AML-193 (cell line): ENCODE data around the gene LRP1B.

Experiments
- DNase-seq, 2 experiments: peaks; one replicate each; lab custom pipeline; 2025; lab: John Stamatoyannopoulos, UW

Gene LRP1B

GRCh38 chr2:141676139-141676538, 454.7 kb downstream of the LRP1B start:
- DNase-seq: no peak

GRCh38 chr2:141666191-141666590, 464.6 kb downstream of the LRP1B start:
- no peak for DNase-seq

GRCh38 chr2:141660232-141660631, 470.6 kb downstream of the LRP1B start:
- no peak for DNase-seq

GRCh38 chr2:141654311-141654710, 476.5 kb downstream of the LRP1B start:
- no peak for DNase-seq

- DNase-seq: no peak
Observed at GRCh38 chr2:141653184-141653583, 477.6 kb downstream of the LRP1B start.

- DNase-seq: no peak
Observed at GRCh38 chr2:141652308-141652707, 478.5 kb downstream of the LRP1B start.

GRCh38 chr2:141647353-141647752, 483.5 kb downstream of the LRP1B start:
- no peak for DNase-seq

- no peak for DNase-seq
Observed at GRCh38 chr2:141641462-141641861, 489.4 kb downstream of the LRP1B start.

GRCh38 chr2:141639809-141640208, 491.0 kb downstream of the LRP1B start:
- no peak for DNase-seq

- DNase-seq: no peak
Observed at GRCh38 chr2:141633132-141633531, 497.7 kb downstream of the LRP1B start.

- DNase-seq: no peak
Observed at GRCh38 chr2:141630407-141630930, 500.3 kb downstream of the LRP1B start.

- DNase-seq: no peak
Observed at GRCh38 chr2:141620372-141620771, 510.4 kb downstream of the LRP1B start.

GRCh38 chr2:141618457-141618856, 512.4 kb downstream of the LRP1B start:
- no peak for DNase-seq

GRCh38 chr2:141611981-141612380, 518.8 kb downstream of the LRP1B start:
- no peak for DNase-seq

GRCh38 chr2:141611176-141611571, 519.6 kb downstream of the LRP1B start:
- no peak for DNase-seq

GRCh38 chr2:141610564-141611175, 520.1 kb downstream of the LRP1B start:
- no peak for DNase-seq

- DNase-seq: no peak
Observed at GRCh38 chr2:141605163-141605562, 525.7 kb downstream of the LRP1B start.

GRCh38 chr2:141601511-141602152, 529.2 kb downstream of the LRP1B start:
- DNase-seq: no peak

- DNase-seq: no peak
Observed at GRCh38 chr2:141599721-141600120, 531.1 kb downstream of the LRP1B start.

- DNase-seq: no peak
Observed at GRCh38 chr2:141598982-141599381, 531.8 kb downstream of the LRP1B start.

GRCh38 chr2:141595316-141595920, 535.4 kb downstream of the LRP1B start:
- DNase-seq: no peak

GRCh38 chr2:141591787-141592186, 539.0 kb downstream of the LRP1B start:
- DNase-seq: no peak

- no peak for DNase-seq
Observed at GRCh38 chr2:141590620-141591019, 540.2 kb downstream of the LRP1B start.
